ENCODE results near the gene SPON1.

The SPON1 gene

DNA sequence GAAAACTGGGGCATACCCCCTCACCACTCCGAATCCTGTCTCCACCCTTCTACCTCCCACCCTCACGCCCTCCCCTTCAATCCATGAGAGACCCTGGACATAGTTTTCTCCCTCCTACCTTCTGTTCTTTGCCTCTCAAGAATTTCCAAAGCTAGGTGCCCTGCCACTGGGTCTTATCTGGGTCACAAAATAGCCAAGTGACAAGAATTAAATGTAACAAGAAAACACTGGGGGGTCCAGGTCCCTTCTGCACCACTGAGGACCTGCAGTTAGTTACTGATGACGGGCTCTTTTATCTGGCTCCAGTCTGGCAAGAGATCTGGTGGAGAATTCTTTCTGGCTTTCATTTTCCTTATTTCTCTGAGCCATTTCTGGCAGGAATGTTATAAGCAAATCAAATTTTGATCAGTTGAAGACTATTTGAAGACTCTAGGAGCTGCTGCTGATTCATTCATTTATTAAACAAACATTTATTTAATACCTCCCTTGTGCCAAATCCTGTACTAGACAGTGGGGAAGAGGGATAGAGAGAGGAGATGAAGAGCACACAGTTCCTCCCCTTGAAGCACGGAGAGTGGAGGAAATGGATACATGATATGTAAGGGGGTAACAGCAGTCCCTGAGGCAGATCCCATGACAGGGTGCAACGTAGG, 261.2 kb downstream of the SPON1 start:
- H3K27ac ChIP-seq (ENCODE audit: low read length) = no peak overlapping the region
- H3K4me3 ChIP-seq (ENCODE audit: low read depth in 1 of 2, low read length in 2 of 2) = no peak overlapping the region
- H3K9me3 ChIP-seq (ENCODE audit: insufficient read depth, low read length, severe bottlenecking) = peaks cover 3% of the 10 kb centered on the region
- no peaks in the 10 kb centered on the region for H4K20me1 ChIP-seq (ENCODE audit: insufficient read depth, low read length)
- H3K4me2 ChIP-seq (ENCODE audit: insufficient read depth, low read length) = no peak overlapping the region
- H3K27me3 ChIP-seq (ENCODE audit: insufficient read depth, low read length, poor library complexity) = peaks cover 18% of the 10 kb centered on the region
- no peak for TF ChIP-seq EZH2 (IDR thresholded peaks at IDR 0.05; ENCODE audit: borderline replicate concordance, low read depth, low read length, severe bottlenecking)
- TF ChIP-seq, protein P1, sequence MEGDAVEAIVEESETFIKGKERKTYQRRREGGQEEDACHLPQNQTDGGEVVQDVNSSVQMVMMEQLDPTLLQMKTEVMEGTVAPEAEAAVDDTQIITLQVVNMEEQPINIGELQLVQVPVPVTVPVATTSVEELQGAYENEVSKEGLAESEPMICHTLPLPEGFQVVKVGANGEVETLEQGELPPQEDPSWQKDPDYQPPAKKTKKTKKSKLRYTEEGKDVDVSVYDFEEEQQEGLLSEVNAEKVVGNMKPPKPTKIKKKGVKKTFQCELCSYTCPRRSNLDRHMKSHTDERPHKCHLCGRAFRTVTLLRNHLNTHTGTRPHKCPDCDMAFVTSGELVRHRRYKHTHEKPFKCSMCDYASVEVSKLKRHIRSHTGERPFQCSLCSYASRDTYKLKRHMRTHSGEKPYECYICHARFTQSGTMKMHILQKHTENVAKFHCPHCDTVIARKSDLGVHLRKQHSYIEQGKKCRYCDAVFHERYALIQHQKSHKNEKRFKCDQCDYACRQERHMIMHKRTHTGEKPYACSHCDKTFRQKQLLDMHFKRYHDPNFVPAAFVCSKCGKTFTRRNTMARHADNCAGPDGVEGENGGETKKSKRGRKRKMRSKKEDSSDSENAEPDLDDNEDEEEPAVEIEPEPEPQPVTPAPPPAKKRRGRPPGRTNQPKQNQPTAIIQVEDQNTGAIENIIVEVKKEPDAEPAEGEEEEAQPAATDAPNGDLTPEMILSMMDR (IDR thresholded peaks at IDR 0.05; ENCODE audit: borderline replicate concordance, extremely low read depth, low read length, poor library complexity, severe bottlenecking) = no peak
- H2AFZ ChIP-seq (ENCODE audit: low read depth, low read length) = no peak overlapping the region
- ATAC-seq (ENCODE audit: insufficient read depth, low read depth) (no peak), DNase-seq (no peak)
- no peaks in the 10 kb centered on the region for H3K36me3 ChIP-seq (ENCODE audit: insufficient read depth, low read length)
- H3K4me1 ChIP-seq (ENCODE audit: insufficient read depth, low read length) = no peaks in the 10 kb centered on the region
- H3K79me2 ChIP-seq (ENCODE audit: insufficient read depth, low read length) = no peaks in the 10 kb centered on the region
- H3K9ac ChIP-seq (ENCODE audit: low read depth, low read length) = no peak overlapping the region

DNA sequence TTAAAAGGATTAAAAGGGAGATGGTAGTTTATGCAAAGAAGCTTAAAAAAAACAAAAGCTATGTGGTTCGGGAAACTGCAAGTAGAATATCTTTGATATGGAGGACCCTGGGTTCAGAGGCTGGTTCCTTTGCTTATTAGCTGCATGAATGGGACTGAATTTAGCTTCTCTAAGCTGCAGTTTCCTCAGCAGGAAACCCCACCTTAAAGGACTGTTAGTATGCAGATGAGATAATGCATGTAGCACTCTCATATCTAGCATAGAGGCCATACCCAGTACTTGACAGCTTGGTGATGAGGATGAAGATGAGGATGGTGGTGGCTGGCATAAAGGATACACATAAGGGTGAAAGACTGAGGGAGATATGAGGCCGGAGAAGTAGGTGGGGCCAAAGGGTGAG, 261.9 kb downstream of the SPON1 start:
- no peak overlapping the region for H3K4me2 ChIP-seq (ENCODE audit: insufficient read depth, low read length)
- H4K20me1 ChIP-seq (ENCODE audit: insufficient read depth, low read length) = no peaks in the 10 kb centered on the region
- H3K9me3 ChIP-seq (ENCODE audit: insufficient read depth, low read length, severe bottlenecking) = peaks cover 3% of the 10 kb centered on the region
- H3K9ac ChIP-seq (ENCODE audit: low read depth, low read length) = no peak overlapping the region
- H2AFZ ChIP-seq (ENCODE audit: low read depth, low read length) = no peak overlapping the region
- TF ChIP-seq EZH2 (IDR thresholded peaks at IDR 0.05; ENCODE audit: borderline replicate concordance, low read depth, low read length, severe bottlenecking) = no peak
- TF ChIP-seq, protein P1 (IDR thresholded peaks at IDR 0.05; ENCODE audit: borderline replicate concordance, extremely low read depth, low read length, poor library complexity, severe bottlenecking) = no peak
- DNase-seq = no peak
- H3K36me3 ChIP-seq (ENCODE audit: insufficient read depth, low read length) = no peaks in the 10 kb centered on the region
- H3K4me3 ChIP-seq (ENCODE audit: low read depth in 1 of 2, low read length in 2 of 2) = no peak overlapping the region
- H3K4me1 ChIP-seq (ENCODE audit: insufficient read depth, low read length) = no peaks in the 10 kb centered on the region
- no peak for ATAC-seq (ENCODE audit: insufficient read depth, low read depth)
- H3K27ac ChIP-seq (ENCODE audit: low read length) = no peak overlapping the region
- peaks cover 16% of the 10 kb centered on the region for H3K27me3 ChIP-seq (ENCODE audit: insufficient read depth, low read length, poor library complexity)
- H3K79me2 ChIP-seq (ENCODE audit: insufficient read depth, low read length) = no peaks in the 10 kb centered on the region

DNA sequence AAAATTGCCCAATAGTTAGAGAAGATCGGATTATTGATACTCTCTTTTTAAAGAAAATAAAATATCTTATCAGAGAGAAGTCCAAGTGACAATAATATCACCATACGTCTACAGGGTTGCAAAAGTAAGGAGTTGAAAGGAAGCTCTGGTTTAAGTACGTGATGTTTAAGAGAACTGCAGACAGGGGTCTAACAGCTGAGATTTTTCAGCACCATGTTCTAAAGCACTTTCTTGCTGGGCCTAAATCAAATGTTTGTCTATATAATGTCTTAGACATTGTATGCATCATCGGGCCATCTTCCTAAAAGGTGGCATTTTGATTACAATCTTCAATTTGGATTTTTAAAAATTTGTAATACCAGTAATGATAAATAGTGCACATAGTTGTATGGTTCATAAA, 263.1 kb downstream of the SPON1 start:
- H3K36me3 ChIP-seq (ENCODE audit: insufficient read depth, low read length) = no peaks in the 10 kb centered on the region
- H4K20me1 ChIP-seq (ENCODE audit: insufficient read depth, low read length) = no peaks in the 10 kb centered on the region
- H3K27ac ChIP-seq (ENCODE audit: low read length) = no peak overlapping the region
- ATAC-seq (ENCODE audit: insufficient read depth, low read depth) = no peak
- H3K27me3 ChIP-seq (ENCODE audit: insufficient read depth, low read length, poor library complexity) = peaks cover 16% of the 10 kb centered on the region
- no peak overlapping the region for H3K4me3 ChIP-seq (ENCODE audit: low read depth in 1 of 2, low read length in 2 of 2)
- DNase-seq = no peak
- H3K9ac ChIP-seq (ENCODE audit: low read depth, low read length) = no peak overlapping the region
- H2AFZ ChIP-seq (ENCODE audit: low read depth, low read length) = no peak overlapping the region
- H3K9me3 ChIP-seq (ENCODE audit: insufficient read depth, low read length, severe bottlenecking) = peaks cover 3% of the 10 kb centered on the region
- H3K4me1 ChIP-seq (ENCODE audit: insufficient read depth, low read length) = no peaks in the 10 kb centered on the region
- no peak for TF ChIP-seq EZH2 (IDR thresholded peaks at IDR 0.05; ENCODE audit: borderline replicate concordance, low read depth, low read length, severe bottlenecking)
- TF ChIP-seq, protein P1 (IDR thresholded peaks at IDR 0.05; ENCODE audit: borderline replicate concordance, extremely low read depth, low read length, poor library complexity, severe bottlenecking) = no peak
- no peak overlapping the region for H3K4me2 ChIP-seq (ENCODE audit: insufficient read depth, low read length)
- H3K79me2 ChIP-seq (ENCODE audit: insufficient read depth, low read length) = no peaks in the 10 kb centered on the region
